HL-60/S4 treated with phorbol 12-myristate 13-acetate at 8.2 ng/mL for 4 days and 3 days (cell line): ENCODE results near the gene NEDD4L.

Experiments
- in situ Hi-C: fragments of 300-500 bp; cut with MboI; formaldehyde crosslinking; loops from 2 replicates; pipeline ENCODE4 v1.15.0; 2022; ENCODE audit warnings: low sequenced_read_pairs

NEDD4L gene

GRCh38 chr18:58051765-58052460 is 7.9 kb downstream of the NEDD4L start:
- in situ Hi-C loops = no loop called here

DNA sequence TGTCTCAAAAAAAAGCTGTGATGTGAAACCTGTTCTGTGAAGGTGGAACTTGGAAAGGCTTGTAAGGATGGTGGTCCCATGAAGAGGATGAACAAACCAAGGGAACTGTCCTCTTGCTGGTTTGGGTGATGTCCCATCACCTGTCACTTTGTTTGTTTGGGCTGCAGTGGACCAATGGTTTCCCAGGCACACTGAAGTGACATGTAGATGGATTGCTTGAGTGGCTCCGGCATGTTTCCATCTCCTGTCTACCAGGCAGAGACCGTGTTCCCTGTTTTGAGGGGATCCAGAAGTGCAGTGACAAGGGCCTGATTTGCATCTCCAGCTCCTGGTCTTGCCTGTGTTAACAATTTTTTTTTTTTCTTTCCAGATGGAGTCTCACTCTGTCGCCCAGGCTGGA is 8.9 kb downstream of the NEDD4L start:
- in situ Hi-C loops = no loop called here

DNA sequence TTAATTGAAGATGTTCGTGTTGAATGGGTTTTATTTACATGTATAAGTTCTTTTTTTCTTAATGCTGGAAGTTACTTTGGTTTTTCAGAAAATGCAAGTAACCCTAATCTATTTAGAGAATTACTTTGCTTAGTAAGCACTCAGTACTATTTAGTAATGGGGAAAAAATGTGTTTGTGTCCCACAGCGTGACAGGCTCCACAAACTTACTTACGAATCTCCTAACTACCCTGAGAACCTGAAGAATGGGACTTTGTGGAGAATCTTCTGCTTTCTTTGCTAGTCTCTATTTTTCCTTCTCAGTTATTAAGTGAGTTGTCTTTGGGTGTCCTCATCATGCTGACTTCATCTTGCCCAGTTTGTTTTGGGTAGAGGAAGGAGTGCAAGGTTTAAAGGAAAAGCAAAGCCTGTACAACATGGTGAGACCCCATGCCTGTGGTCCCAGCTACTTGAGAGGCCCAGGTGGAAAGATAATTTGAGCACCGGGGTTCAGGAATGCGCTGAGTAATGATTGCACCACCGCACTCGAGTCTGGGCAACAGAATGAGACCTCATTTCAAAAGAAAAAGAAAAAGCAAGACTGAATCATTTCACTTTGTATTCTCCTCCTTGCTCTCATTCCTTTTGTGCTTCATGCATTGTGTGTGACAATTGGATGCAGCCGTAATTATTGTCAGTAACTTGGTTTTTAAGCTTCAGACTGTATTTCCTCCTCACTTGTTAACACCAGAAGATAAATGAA is 10.2 kb downstream of the NEDD4L start:
- in situ Hi-C loops = no loop called here

DNA sequence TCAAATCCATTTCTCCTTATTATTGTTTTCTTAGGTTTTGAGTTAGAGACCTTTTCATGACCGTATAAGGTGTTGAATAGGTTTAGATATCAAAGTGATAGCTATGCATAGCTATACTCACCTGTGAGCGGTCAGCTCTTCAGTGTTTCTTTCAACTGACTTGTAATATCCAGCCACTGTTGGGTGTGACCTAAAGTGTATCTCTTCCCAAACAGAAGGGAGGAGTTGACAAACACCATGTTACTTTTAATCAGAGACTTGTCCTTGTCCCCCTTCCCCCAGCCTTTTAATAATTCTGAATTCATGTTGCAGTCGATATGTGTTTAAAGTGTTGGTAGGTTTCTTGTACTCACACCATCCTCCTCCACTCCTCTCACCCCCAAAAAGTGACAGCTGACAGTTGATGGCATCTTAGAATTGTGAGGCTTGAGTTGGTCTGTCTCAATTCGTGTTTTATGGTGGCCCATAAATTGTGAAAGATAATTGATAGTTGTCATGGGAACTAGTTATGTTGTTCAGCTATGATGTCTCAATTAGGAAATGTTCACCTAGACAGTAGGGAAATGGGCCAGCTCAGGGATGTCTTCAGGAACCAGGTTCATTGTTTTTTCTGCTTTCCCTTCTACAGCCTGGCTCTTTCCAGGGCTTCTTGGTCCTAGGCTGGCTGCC is 12.0 kb downstream of the NEDD4L start:
- in situ Hi-C loops = no loop called here

DNA sequence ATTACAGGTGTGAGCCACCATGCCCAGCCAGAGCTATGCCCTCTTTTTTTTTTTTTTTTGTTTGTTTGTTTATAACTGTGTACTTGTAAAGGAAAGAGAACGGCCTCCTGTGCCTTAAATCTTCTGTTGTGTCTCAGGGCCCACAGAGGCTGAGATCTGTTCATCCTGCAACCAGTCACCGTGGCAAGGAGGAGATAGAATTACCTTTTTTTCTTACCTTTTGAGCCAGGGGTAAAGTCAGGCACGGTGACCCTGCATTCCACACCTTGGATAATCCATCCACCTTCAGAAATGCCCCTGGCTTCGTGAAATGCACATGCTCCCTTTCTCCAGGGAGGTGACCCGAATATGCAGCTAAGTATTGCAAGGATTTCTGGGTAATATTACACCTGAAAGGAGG is 12.8 kb downstream of the NEDD4L start:
- in situ Hi-C loops = no loop called here

- in situ Hi-C loops = no loop called here
These were observed 13.4 kb downstream of the NEDD4L start for GRCh38 chr18:58057291-58057965.

DNA sequence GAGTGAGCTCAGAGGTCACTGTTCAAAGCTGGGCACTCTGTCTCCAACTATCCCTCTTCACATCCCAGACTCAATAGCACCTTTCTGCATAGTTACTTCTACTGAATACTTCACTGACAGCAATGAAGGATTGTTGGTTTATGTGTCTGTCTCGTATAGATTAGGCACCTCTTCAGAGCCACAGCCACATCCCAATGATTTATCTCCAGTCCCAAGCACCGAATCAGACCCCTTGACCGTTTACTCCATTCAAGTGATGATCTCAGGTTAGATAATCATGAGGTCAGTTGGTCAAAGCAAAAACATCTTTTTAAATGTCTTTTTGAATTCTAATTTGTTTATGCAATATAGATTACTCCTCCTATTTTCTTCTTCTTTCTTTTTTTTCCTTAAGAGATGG is 14.7 kb downstream of the NEDD4L start:
- in situ Hi-C loops = no loop called here

DNA sequence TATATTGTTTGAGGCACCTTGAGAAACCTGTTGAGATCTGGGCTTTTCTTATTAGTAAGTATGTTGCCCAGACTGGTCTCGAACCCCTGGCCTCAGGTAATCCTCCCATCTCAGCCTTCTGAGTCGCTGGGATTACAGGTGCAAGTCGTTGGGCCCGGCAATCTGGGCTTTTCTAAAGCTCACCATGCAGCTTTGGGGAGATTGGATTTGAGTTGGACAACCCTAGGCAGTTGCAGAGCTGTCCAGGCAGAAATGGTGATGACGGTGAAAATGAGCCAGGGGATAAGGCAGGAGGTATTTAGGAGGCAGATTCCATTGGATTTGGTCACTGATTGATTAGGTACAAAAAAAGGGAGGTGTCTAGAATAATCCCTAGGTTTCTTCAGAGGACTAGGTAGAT is 16.2 kb downstream of the NEDD4L start:
- in situ Hi-C loops = no loop called here

- in situ Hi-C loops = no loop called here
These were observed 17.3 kb downstream of the NEDD4L start for GRCh38 chr18:58061349-58061748.

DNA sequence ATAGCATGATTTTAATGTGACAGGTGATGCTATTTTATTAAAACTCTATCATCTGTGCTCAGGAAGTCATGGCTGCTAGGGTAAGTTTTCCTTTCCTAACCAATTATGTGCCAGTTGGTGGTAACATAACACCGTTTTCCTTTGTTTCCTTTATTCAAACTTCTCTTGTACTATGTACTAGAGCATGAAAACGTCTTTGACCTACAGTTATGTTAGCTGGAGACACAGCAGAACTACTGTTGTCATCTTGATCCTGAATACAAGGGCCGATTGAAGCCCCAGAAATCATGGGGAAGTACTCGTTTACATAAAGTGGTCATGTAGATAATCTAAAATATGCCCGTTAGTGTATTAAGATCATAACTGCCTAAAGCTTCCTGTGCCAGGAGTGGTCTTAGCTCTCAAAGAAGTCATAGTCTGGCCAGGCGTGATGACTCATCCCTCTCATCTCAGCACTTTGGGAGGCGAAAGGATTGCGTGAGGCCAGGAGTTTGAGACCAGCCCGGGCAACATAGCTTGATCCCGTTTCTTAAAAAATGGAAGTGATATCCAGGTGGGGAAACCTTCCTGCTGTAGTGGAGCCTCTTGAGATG is 20.5 kb downstream of the NEDD4L start:
- in situ Hi-C loops = no loop called here

- in situ Hi-C loops = no loop called here
These were observed 21.9 kb downstream of the NEDD4L start for GRCh38 chr18:58065956-58066355.

GRCh38 chr18:58067601-58068000 is 23.6 kb downstream of the NEDD4L start:
- in situ Hi-C loops = no loop called here

GRCh38 chr18:58069099-58069498 is 25.1 kb downstream of the NEDD4L start:
- in situ Hi-C loops = no loop called here

- in situ Hi-C loops = no loop called here
These were observed 25.8 kb downstream of the NEDD4L start for GRCh38 chr18:58069721-58070292.

DNA sequence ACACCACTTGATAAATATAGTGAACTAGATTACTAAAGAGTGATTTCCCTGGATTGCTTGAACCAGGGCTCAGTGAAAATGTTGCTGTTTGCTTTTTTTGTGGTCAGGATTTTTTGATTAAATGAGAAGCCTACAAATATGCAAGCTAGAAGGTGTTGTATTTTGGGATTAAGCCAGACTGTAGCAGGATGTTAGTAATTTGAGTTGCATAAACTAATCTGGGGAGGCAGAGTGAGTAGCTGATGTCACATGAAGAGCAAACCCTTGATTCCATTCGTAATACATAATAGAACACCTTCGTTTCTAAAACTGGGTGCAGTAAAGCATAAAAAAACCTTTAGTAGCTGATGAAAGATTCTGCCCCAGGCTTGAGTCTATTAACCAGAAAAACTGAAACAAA is 32.0 kb downstream of the NEDD4L start:
- in situ Hi-C loops = no loop called here

DNA sequence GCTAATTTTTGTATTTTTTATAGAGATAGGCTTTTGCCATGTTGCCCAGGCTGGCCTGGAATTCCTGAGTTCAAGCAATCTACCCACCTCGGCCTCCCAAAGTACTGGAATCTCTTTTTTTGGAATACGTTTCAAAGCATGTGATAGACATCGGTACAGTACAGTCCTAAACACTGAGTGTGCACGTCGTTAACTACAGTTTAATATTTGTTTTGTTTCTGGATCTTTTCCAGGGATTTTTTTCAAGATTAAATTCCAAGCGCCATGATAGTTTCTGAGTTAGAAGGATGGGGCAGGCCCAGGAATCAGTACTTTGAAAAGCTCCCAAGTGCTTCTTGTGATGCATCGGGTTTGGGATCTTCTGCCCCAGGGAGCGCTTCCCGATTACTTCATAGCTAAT is 33.3 kb downstream of the NEDD4L start:
- in situ Hi-C loops = no loop called here

DNA sequence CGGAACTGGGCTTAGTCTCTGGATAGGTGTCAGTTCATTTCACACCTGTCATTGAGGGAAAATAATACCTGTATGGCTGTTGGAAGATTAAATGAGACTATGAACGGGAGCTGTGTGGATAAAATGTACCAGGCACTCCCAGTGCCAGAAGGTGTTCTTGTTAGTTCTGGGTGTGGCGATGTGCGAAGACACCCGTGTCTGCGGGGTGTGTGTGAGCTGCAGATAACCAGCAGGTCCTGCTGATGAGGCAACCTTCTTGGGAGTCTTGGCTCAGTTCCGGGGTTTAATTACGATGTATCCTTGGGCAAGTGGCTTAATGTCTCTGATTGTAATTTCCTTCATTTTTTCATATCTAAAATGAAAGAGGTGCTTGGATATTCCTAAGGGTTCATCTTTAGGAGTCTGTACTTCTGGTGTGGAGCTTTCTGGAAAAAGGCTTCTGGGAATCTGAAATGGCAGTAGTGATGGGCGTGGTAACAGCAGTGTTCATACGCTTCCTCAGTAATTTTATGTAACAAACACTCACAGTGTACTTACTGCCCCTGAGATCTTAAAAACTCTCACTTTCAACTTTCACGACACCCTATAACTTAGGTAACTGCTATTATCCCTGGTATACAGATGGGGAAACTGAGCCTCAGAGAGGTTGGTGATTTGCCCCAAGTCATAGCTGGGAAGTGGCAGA is 35.0 kb downstream of the NEDD4L start:
- in situ Hi-C loops = no loop called here

GRCh38 chr18:58080451-58080850 is 36.4 kb downstream of the NEDD4L start:
- in situ Hi-C loops = no loop called here

GRCh38 chr18:58087928-58088690 is 44.1 kb downstream of the NEDD4L start:
- in situ Hi-C loops = no loop called here

DNA sequence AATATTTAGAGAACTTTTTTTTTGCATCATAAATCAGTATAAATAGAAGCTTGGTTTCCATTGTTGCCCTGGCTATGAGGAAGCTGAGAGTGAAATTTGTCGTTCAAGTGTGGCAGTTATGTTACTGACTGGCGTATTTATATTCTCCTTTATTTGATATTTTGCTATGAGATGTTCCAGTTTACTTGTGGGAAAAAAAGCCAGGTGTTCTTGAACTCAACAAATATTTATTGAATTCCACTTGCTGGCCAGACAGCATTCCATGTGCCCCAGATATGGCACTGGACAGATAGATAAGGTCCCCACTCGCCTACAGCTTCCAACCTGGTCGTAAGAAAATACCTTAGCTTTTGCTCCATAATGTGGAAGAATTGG is 44.7 kb downstream of the NEDD4L start:
- in situ Hi-C loops = no loop called here
